ENCODE data around the gene FRAS1.

DNA sequence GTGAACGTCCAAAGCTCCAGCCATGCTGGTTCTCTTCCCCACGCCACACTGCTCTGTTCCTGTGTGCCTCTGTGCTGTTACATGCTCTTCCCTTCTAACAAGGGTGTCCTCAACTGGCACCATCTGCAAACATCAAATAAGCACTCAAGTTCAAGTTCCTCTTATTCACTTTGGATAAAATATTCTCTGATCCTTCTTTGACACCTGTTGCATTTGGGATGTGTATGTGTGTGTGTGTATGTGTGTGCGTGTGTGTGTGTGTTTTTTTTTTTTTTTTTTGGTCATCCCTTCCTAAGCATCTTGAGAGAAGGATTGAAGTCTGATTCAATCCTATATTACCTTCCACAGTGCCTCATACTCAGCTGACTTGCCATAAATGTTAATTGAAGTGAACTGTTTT, 290.4 kb downstream of the FRAS1 start:
- TF ChIP-seq GATA2 (IDR thresholded peaks at IDR 0.05; ENCODE audit: low read depth, low read length), result no peak
- no peak for TF ChIP-seq GATA3 (IDR thresholded peaks at IDR 0.05; ENCODE audit: low read depth, low read length)
